Renal cortex interstitium (tissue), 11 donors: Measurements from ENCODE around the gene NDUFAF8. TPM values are rescaled to one million over a fixed set of nuclear protein-coding genes. Genes with fewer than 3 reads are reported as not detected.

Source experiments
- DNase-seq, 11 donors: peaks; one replicate each; pipeline ENCODE4 v3.0.0-alpha.2; 2013; ENCODE audit warnings: low read depth in 9 of 11, low spot score in 4 of 11; ENCODE audit errors: extremely low read depth in 1 of 11
- polyA plus RNA-seq, 3 donors: library from polyadenylated mRNA; unstranded; fragments of 120-200 nt; gene quantifications; one replicate each; pipeline ENCODE4 v1.2.1, GENCODE V29; 2013; ENCODE audit not compliant: insufficient read length in 3 of 3

NDUFAF8 gene
- polyA plus RNA-seq, 3 donors: 48.9 to 58.4 (median 51.8) TPM

GRCh38 chr17:81233811-81234505, 5.2 kb upstream of the NDUFAF8 start:
- no peak for DNase-seq

- no peak for DNase-seq
Observed at GRCh38 chr17:81234506-81234855, 4.6 kb upstream of the NDUFAF8 start.

- no peak for DNase-seq
Observed at GRCh38 chr17:81234940-81235821, 3.9 kb upstream of the NDUFAF8 start.

- DNase-seq: no peak
Observed at GRCh38 chr17:81235822-81236740, 3.0 kb upstream of the NDUFAF8 start.

- DNase-seq: no peak
Observed at GRCh38 chr17:81236784-81237183, 2.3 kb upstream of the NDUFAF8 start.

- DNase-seq: no peak
Observed at GRCh38 chr17:81237591-81238489, 1.3 kb upstream of the NDUFAF8 start.

GRCh38 chr17:81238490-81238814, 666 bp upstream of the NDUFAF8 start:
- DNase-seq: no peak

GRCh38 chr17:81239714-81240555, 817 bp downstream of the NDUFAF8 start:
- DNase-seq: no peak

- no peak for DNase-seq
Observed at GRCh38 chr17:81240761-81241160, 1.6 kb downstream of the NDUFAF8 start.

- no peak for DNase-seq
Observed at GRCh38 chr17:81241203-81241602, 2.1 kb downstream of the NDUFAF8 start.

- no peak for DNase-seq
Observed at GRCh38 chr17:81241648-81242420, 2.7 kb downstream of the NDUFAF8 start.

GRCh38 chr17:81242421-81243332, 3.6 kb downstream of the NDUFAF8 start:
- no peak for DNase-seq

GRCh38 chr17:81243333-81243664, 4.2 kb downstream of the NDUFAF8 start:
- no peak for DNase-seq

- DNase-seq: no peak
Observed at GRCh38 chr17:81244358-81245023, 5.4 kb downstream of the NDUFAF8 start.

- no peak for DNase-seq
Observed at GRCh38 chr17:81245024-81245664, 6.0 kb downstream of the NDUFAF8 start.
